Measurements from ENCODE around the gene RHOT2.

The RHOT2 gene

GRCh38 chr16:628321-629061, 39.4 kb upstream of the RHOT2 start:
- Histone ChIP-seq H3K36me3 (replicated peaks) (peaks cover 10% of the 10 kb centered on the region), H3K27me3 (replicated peaks) (no peaks in the 10 kb centered on the region), H3K4me3 (ENCODE audit: low read depth, low read length) (no peak overlapping the region), H3K27ac (no peak overlapping the region)
- no peak for TF ChIP-seq CTCF (IDR thresholded peaks at IDR 0.05; ENCODE audit: low read depth, low read length, missing control alignments)
- no peak for DNase-seq
- in situ Hi-C loops (cut with HindIII; ENCODE audit: low pct_ligation_motif_present, low sequenced_read_pairs) = no loop called here

- DNase-seq = no peak
- H3K27ac ChIP-seq = no peak overlapping the region
- H3K36me3 ChIP-seq (replicated peaks) = peaks cover 16% of the 10 kb centered on the region
- H3K4me3 ChIP-seq (ENCODE audit: low read depth, low read length) = no peak overlapping the region
- TF ChIP-seq CTCF (IDR thresholded peaks at IDR 0.05; ENCODE audit: low read depth, low read length, missing control alignments) = no peak
- no peaks in the 10 kb centered on the region for H3K27me3 ChIP-seq (replicated peaks)
- in situ Hi-C loops (cut with HindIII; ENCODE audit: low pct_ligation_motif_present, low sequenced_read_pairs) = no loop called here
Measured at GRCh38 chr16:629185-629832, 38.6 kb upstream of the RHOT2 start.

- DNase-seq = no peak
- TF ChIP-seq CTCF (IDR thresholded peaks at IDR 0.05; ENCODE audit: low read depth, low read length, missing control alignments) = no peak
- peaks cover 16% of the 10 kb centered on the region for H3K36me3 ChIP-seq (replicated peaks)
- in situ Hi-C loops (cut with HindIII; ENCODE audit: low pct_ligation_motif_present, low sequenced_read_pairs) = no loop called here
- no peak overlapping the region for H3K27ac ChIP-seq
- no peak overlapping the region for H3K4me3 ChIP-seq (ENCODE audit: low read depth, low read length)
- H3K27me3 ChIP-seq (replicated peaks) = no peaks in the 10 kb centered on the region
Measured at GRCh38 chr16:629833-630248, 38.1 kb upstream of the RHOT2 start.

GRCh38 chr16:630249-630814, 37.6 kb upstream of the RHOT2 start:
- in situ Hi-C loops (cut with HindIII; ENCODE audit: low pct_ligation_motif_present, low sequenced_read_pairs) = no loop called here
- no peak for DNase-seq
- TF ChIP-seq CTCF (IDR thresholded peaks at IDR 0.05; ENCODE audit: low read depth, low read length, missing control alignments) = no peak
- peaks cover 16% of the 10 kb centered on the region for H3K36me3 ChIP-seq (replicated peaks)
- H3K27me3 ChIP-seq (replicated peaks) = no peaks in the 10 kb centered on the region
- H3K4me3 ChIP-seq (ENCODE audit: low read depth, low read length) = no peak overlapping the region
- H3K27ac ChIP-seq = no peak overlapping the region

- no peak within 1 kb of the TSS for H3K4me3 ChIP-seq (ENCODE audit: low read depth, low read length)
- TF ChIP-seq CTCF (IDR thresholded peaks at IDR 0.05; ENCODE audit: low read depth, low read length, missing control alignments) = no peak
- DNase-seq = no peak
- H3K27me3 ChIP-seq (replicated peaks) = no peaks in the 10 kb centered on the region
- peaks cover 12% of the 10 kb centered on the region for H3K36me3 ChIP-seq (replicated peaks)
- in situ Hi-C loops (cut with HindIII; ENCODE audit: low pct_ligation_motif_present, low sequenced_read_pairs) = no loop called here
- H3K27ac ChIP-seq = no peak within 1 kb of the TSS
Measured at GRCh38 chr16:630815-631405, 37.0 kb upstream of the RHOT2 start, which contains the start of gene WFIKKN1. TSS of gene WFIKKN1 (plus strand) at chr16:630985. CDS start at chr16:631254, 269 bp downstream.

All from brain microvascular endothelial cell (primary cell).